Measurements from ENCODE around the gene PDCD6IP. TPM values are rescaled to one million over a fixed set of nuclear protein-coding genes. Genes with fewer than 3 reads are reported as not detected.

Gene PDCD6IP
- total and polyA plus RNA-seq, 2 of the 13 experiments (the other 11 are each of a cell fraction or from before 2014, with no cell fraction given) = 62.5 to 85.6 TPM

GRCh38 chr3:33829720-33830119, 31.3 kb downstream of the PDCD6IP start:
- TF ChIP-seq TEF (CRISPR knock-in tag; IDR thresholded peaks at IDR 0.05) (no peak), HOXA7 (CRISPR knock-in tag; IDR thresholded peaks at IDR 0.05) (no peak), KDM4B (CRISPR knock-in tag; IDR thresholded peaks at IDR 0.05) (no peak), CC2D1A (CRISPR knock-in tag; IDR thresholded peaks at IDR 0.05) (no peak), ZNF773 (CRISPR knock-in tag; IDR thresholded peaks at IDR 0.05; ENCODE audit: borderline replicate concordance) (no peak), ZSCAN22 (CRISPR knock-in tag; IDR thresholded peaks at IDR 0.05) (no peak), BRF2 (CRISPR knock-in tag; IDR thresholded peaks at IDR 0.05) (no peak)
- peaks cover 4 to 42% of the 10 kb centered on the region in 2 experiments; a peak in 4 of 5 replicates for H3K36me3 ChIP-seq (replicated peaks in 1 of 2; ENCODE audit: control insufficient read depth in 1 of 2, insufficient read depth in 2 of 2, low read length in 2 of 2)
- no TSS peak for BruUV-seq (replicated peaks)
- ATAC-seq (no peak), DNase-seq (ENCODE audit: low spot score) (no peak), FAIRE-seq (no peak)
- no peak overlapping the region for H3K27ac ChIP-seq (ENCODE audit: extremely low read length, insufficient read depth, low read length)
- no peaks in the 10 kb centered on the region for H3K9me3 ChIP-seq (ENCODE audit: low read length)
- no peaks in the 10 kb centered on the region for H3K4me1 ChIP-seq (ENCODE audit: insufficient read depth, low read length)
- 93% methylated on average over 2 of the region's 2 CpGs for WGBS (ENCODE audit: low lambda C conversion rate)
- intact Hi-C loops (cut with micrococcal nuclease; ENCODE audit: unreplicated experiment) = no loop called here
- H3K27me3 ChIP-seq (ENCODE audit: control insufficient read depth in 1 of 2, insufficient read depth in 2 of 2, low read length in 2 of 2) = no peaks in the 10 kb centered on the region
- no peaks in the 10 kb centered on the region for H3K79me2 ChIP-seq (ENCODE audit: insufficient read depth, low read length)
- no peak overlapping the region for H3K4me2 ChIP-seq (ENCODE audit: low read depth, low read length)
- H2AFZ ChIP-seq (ENCODE audit: low read length) = no peak overlapping the region
- CTCF ChIA-PET (ENCODE audit: low intra/inter-chr PET ratio, low total read pairs) = no interaction called here
- POLR2A ChIA-PET = no interaction called here
- H4K20me1 ChIP-seq (ENCODE audit: insufficient read depth, low read length) = no peaks in the 10 kb centered on the region
- no peak overlapping the region for H3K4me3 ChIP-seq (replicated peaks in 1 of 3; ENCODE audit: insufficient read depth in 1 of 3, low read depth in 2 of 3, low read length in 3 of 3)
- in situ Hi-C loops (cut with HindIII; ENCODE audit: extremely low pct_ligation_motif_present, low pct_unique_long_range_greater_than_20kb) = no loop called here
- H3K9ac ChIP-seq (ENCODE audit: insufficient read depth, low read depth, low read length) = no peak overlapping the region

GRCh38 chr3:33831053-33831452, 32.6 kb downstream of the PDCD6IP start:
- CTCF ChIA-PET (ENCODE audit: low intra/inter-chr PET ratio, low total read pairs) = no interaction called here
- no peak for ATAC-seq
- TF ChIP-seq DNMT1 (CRISPR knock-in tag; IDR thresholded peaks at IDR 0.05) = no peak
- no peak for TF ChIP-seq GFI1 (CRISPR knock-in tag; IDR thresholded peaks at IDR 0.05; ENCODE audit: borderline replicate concordance)
- no peak for TF ChIP-seq ZNF567 (CRISPR knock-in tag; IDR thresholded peaks at IDR 0.05; ENCODE audit: borderline replicate concordance)
- no peak for TF ChIP-seq ETV5 (CRISPR knock-in tag; IDR thresholded peaks at IDR 0.05; ENCODE audit: borderline replicate concordance)
- no peak for TF ChIP-seq GMEB1 (CRISPR knock-in tag; IDR thresholded peaks at IDR 0.05; ENCODE audit: borderline replicate concordance)
- no peak for TF ChIP-seq KMT2A (CRISPR knock-in tag; IDR thresholded peaks at IDR 0.05)
- no peak for TF ChIP-seq CHD2 (IDR thresholded peaks at IDR 0.05; ENCODE audit: low read depth, low read length)
- TF ChIP-seq SETDB1 (CRISPR knock-in tag; IDR thresholded peaks at IDR 0.05; ENCODE audit: borderline replicate concordance) = no peak
- no peak for TF ChIP-seq FOXK2 (IDR thresholded peaks at IDR 0.05)
- TF ChIP-seq HMG20A (CRISPR knock-in tag; IDR thresholded peaks at IDR 0.05; ENCODE audit: borderline replicate concordance) = no peak

More at GRCh38 chr3:33831053-33831452, 32.6 kb downstream of the PDCD6IP start:
- Histone ChIP-seq H3K79me2 (ENCODE audit: insufficient read depth, low read length) (no peaks in the 10 kb centered on the region), H3K9ac (ENCODE audit: insufficient read depth, low read depth, low read length) (no peak overlapping the region), H3K27me3 (ENCODE audit: control insufficient read depth in 1 of 2, insufficient read depth in 2 of 2, low read length in 2 of 2) (no peaks in the 10 kb centered on the region), H3K36me3 (replicated peaks in 1 of 2; ENCODE audit: control insufficient read depth in 1 of 2, insufficient read depth in 2 of 2, low read length in 2 of 2) (peaks cover 4 to 39% of the 10 kb centered on the region in 2 experiments; a peak in 3 of 5 replicates), H3K27ac (ENCODE audit: extremely low read length, insufficient read depth, low read length) (no peak overlapping the region), H3K4me3 (replicated peaks in 1 of 3; ENCODE audit: insufficient read depth in 1 of 3, low read depth in 2 of 3, low read length in 3 of 3) (no peak overlapping the region), H3K9me3 (ENCODE audit: low read length) (no peaks in the 10 kb centered on the region), H2AFZ (ENCODE audit: low read length) (no peak overlapping the region), H3K4me2 (ENCODE audit: low read depth, low read length) (no peak overlapping the region), H4K20me1 (ENCODE audit: insufficient read depth, low read length) (no peaks in the 10 kb centered on the region), H3K4me1 (ENCODE audit: insufficient read depth, low read length) (no peaks in the 10 kb centered on the region)
- no peak for DNase-seq (ENCODE audit: low spot score)
- POLR2A ChIA-PET = no interaction called here
- intact Hi-C loops (cut with micrococcal nuclease; ENCODE audit: unreplicated experiment) (no loop called here), in situ Hi-C loops (cut with HindIII; ENCODE audit: extremely low pct_ligation_motif_present, low pct_unique_long_range_greater_than_20kb) (no loop called here)
- no TSS peak for BruUV-seq (replicated peaks)
- FAIRE-seq = no peak
